ENCODE measurements around the gene FAM13A.
"Not testable (repeated sequence)": the region's sequence is repeated elsewhere in the genome, so short reads cannot be mapped to it uniquely, and the experiment has no call there.

FAM13A gene

DNA sequence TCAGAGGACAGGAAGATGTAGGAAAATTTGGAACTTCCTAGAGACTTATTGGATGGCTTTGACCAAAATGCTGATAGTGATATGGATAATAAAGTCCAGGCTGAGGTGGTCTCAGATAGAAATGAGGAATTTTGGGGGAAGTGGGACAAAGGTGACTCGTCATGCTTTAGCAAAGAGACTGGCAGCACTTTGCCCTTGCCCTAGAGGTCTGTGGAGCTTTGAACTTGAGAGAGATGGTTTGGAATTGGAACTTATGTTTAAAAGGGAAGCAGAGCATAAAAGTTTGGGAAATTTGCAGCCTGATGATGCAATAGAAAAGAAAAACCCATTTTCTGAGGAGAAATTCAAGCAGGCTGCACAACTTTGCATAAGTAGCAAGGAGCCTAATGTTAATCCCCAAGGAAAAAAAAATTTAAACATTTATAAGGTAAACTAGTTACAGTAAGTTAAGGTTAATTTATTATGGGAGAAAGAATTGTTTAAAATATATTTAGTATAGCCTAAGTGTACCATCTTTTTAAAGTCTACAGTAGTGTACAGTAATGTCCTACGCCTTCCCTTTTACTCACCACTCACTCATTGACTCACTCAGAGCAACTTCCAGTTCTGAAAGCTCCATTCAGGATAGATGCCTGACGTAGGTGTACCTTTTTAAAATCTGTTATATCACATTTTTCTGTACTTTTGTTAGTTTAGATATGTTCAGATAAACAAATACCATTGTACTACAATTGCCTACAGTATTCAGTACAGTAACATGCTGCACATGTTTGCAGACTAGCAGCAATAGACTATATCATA lies 101.2 kb downstream of the FAM13A start:
- no peak for DNase-seq

DNA sequence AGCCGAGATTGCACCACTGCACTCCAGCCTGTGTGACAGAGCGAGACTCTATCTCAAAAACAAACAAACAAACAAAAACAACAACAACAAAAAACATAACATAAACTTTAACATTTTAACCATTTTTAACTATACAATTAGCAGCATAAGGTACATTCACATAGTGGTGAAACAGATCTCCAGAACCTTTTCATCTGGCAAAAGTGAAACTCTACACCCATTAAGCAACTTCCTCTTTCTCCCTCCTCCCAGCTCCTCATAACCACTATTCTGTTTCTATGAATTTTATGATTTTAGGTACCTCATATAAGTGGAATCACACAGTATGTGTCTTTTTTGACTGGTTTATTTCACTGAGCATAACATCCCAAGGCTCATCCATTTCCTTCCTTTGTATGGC lies 103.6 kb downstream of the FAM13A start:
- no peak for DNase-seq

DNA sequence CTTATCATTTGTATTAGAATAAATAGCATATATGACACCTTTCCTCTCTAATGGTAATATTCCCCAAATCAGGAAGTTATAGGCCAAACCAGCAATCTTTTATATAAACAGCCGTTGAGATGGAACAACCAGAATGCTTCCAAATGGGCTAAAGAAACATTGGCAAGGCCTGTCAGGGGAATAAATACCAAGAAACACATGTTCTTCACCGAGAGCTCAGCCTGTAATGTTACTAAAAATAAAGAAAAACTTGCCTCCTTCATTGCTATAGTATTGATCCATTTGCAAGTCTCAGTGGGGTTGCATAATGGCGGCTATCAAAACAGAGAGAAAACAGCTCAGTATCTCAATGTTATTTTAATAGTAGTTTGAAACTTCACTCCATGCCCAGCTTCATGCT lies 104.9 kb downstream of the FAM13A start:
- no peak for DNase-seq

DNA sequence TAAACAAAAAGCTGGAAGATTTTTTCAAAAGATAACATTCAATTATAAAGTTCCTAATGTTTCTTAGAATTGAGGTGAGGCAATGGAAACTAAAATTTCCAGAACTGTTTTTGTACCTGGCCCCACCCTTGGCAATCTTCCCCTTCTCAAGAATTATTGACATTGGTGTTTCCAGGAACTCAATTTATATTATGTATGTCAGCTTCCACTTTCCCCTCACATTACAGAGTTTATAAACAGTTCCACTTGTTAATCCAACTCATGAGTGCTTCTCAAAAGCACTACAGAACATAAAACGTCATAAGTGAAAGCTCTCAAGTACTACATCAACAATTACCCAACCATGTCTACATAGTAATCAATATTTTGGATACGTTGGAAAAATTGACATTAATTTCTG lies 107.4 kb downstream of the FAM13A start:
- no peak for DNase-seq

DNA sequence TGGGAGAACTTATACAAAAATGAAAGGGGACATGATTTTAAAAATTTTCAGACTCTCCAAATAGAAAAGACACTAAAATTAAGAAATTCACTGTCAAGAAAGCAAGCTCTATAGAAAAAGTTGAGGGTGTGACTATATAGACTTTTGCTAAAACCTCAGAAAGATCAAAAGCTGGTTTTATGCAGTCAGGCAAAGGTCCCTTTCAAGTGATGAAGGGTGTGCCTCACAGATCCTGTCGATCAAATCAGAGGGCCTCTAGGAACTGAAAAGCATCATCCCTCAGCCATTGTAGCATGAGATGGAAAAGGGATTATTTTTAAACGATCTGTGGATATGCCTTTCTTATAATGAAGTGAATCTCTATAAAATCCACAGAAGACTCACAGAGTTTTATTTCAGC lies 116.5 kb downstream of the FAM13A start:
- no peak for DNase-seq

DNA sequence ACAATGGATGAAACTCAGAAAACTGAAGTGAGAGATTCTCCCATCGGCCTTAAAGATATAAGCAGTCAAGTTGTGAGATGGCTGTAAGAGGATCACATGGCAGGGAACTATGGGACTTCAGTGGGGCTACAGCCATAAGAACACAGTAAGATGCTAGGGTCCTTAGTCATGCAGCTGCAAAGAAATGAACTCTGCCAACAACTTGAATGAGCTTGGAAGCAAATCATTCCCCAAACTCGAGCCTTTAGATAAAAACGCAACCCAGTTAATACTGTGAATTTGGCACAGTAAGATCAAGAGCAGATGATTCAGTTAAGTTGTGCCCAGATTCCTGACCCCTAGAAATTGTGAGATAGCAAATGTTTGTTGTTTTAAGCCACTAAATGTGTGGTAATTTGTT lies 117.3 kb downstream of the FAM13A start:
- no peak for DNase-seq

DNA sequence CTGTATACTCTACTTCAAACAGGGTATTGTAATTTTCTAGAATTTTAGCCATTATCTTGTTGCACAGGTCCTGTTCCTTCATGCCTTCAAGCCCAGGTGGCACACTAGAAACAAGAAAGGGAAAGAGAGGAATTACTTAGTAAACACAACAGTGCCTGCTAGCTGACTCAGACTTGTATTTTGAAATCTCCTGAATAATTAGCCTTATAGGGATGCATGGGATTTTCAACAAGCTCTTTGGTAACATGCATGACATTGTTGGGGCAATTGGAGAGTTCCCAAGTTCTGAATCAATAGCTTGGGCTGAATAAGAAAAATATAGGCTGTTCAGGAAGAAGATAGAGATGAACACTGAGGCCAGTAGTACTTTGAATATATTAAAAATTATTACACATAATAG lies 118.8 kb downstream of the FAM13A start:
- no peak for DNase-seq

DNA sequence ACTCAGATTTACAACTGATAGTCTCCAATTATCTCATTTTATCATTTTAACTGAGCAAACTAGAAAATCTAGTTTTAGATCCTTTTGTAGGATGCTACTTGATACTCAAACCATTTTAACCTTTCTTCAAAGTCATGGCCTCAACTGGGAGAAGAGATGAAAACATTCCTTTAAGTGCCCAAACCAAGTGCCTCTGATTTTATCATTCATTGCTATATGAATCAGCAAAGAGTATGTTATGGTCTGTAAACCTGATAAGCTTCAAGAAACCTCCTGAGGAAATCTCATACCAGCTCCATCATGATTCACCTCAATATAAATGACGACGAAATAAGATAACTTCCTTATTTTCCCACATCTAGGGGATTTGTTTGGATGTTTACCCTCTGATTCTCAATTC lies 119.9 kb downstream of the FAM13A start:
- DNase-seq: no peak

DNA sequence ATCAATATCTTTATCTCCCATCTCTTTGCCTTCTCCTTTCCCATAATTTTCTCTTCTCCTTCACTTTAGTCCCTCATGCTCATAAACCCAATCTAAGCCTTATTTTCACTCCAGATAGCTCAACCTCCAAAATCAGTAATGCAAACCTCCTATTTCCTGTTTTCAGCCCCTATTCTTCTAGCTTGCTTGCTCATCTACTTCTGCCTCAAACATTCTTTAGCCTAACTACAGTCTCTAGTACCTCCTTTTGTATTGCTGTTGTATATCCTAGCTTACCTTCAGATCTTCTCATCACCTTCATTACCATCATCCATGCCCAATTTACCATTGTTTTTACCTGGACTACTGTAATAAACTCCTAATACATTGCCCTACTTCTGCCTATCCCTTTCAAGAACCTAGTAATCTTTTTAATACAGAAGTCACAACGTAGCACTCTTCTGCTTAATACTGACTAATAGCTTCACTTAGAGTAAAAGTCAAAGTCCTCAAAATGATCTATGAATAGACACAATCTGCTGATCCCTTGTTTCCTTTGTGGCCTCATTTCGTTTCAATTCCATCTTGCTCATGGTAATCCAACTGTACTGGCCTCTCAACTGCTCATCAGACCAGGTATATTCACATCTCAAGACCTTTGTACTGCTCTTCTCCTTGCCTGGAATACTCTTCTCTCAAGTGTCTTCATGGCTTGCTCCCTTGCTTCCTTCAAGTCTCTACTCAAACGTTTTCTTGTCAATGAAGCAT lies 123.4 kb downstream of the FAM13A start:
- DNase-seq: no peak

DNA sequence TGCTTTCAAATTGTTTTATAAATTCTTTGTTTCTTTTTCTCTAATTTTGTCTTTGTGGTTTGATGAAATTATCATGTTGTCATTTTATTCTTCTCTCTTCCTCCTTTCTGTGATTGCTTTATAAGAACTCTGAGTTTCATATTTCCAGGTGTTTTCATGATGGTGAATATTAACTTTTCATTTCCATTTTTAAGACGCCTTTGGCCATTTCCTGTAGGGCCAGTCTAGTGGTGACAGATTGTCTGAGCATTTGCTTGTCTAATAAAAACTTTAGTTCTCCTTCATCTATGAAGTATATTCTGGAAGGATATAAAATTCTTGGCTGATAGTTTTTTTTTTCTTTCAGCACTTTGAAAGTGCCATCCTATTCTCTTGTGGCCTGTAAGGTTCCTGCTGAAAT lies 128.1 kb downstream of the FAM13A start:
- DNase-seq: no peak

DNA sequence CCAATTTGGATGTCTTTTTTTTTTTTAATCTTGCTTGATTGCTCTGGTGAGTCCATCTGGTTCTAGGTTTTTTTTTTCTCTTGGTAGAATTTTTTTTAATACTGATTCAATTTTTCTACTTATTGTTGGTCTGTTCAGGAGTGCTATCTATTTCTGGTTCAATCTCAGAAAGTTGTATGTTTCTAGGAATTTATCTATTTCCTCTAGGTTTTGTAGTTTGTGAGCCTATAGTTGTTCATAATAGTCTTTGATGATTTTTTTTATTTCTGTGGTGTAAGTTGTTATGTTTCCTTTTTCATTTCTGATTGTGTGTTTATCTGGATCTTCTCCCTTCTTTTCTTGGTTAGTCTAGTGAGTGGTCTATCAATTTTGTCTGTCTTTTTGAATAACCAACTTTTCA lies 129.6 kb downstream of the FAM13A start:
- no peak for DNase-seq

DNA sequence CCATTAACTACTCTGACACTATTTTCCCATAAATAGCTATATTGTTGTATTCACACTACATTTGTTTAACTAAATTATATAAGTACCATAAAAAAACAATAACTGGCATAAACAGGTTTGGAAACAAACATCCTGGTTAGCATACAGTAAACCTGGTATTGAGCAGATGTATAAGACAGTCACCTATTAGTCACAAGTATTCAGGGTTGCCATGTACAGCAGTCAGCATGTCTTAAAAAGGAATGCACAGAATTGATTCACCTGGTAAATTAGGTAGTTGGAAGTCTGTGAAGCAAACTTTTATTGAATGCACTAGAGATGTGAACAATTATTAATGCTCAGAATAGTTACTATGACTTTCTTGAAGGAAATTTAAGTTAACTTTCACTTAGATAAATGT lies 137.9 kb downstream of the FAM13A start:
- DNase-seq: no peak

DNA sequence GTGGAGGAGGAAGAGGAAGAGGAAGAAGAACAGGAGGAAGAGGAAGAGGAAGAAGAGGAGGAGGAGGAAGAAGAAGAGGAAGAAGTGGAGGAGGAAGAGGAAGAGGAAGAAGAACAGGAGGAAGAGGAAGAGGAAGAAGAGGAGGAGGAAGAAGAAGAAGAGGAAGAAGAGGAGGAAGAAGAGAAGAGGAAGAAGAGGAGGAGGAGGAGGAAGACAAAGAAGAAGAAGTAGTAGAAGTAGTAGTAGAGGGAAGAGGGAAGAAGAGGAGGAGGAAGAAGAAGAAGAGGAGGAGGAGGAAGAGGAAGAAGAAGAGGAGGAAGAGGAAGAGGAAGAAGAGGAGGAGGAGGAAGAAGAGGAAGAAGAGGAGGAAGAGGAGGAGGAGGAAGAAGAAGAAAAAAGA lies 143.8 kb downstream of the FAM13A start:
- not testable (repeated sequence) for DNase-seq

DNA sequence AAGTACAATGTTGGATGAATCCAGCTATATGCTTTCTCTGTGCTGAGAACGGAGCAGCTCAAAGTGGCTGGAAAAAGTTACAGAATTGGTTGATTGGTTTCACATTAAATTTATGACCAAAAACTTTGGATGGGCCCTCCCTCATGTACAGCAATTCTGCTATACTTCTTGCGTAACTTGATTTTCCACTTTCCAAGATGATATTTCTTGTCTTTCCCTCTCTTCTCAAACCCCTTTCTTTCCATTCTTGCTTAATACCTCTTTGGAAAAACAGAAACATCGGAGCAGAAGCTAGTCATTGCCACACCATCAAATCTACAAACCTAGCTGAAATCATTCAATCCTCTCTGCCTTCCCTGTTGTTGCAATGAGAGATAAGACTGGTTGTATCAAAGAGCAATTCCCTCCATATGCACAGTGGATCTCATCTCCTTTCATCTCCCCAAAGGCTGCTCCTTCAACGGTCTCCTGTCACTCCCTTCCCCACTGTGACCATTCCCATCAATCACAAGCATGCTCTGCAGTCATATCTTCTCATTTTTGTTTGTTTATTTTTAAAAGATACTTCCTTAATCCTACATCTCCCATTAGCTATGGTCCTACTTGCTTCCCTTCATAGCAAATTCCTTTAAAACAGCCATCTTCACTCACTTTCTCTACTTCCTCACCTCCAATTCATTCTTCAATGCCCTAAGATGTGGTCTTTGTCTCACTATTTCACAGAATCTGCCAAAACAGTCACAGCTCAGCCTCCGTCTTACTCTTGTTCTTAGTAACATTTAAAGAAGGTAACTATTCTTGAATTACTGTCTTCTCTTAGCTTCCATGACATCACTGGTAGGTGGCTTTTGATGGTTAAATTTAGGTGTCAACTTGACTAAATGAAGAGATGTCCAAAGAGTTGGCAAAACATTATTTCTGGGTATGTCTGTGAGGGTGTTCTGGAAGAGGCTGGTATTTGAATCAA lies 145.5 kb downstream of the FAM13A start:
- DNase-seq: no peak

DNA sequence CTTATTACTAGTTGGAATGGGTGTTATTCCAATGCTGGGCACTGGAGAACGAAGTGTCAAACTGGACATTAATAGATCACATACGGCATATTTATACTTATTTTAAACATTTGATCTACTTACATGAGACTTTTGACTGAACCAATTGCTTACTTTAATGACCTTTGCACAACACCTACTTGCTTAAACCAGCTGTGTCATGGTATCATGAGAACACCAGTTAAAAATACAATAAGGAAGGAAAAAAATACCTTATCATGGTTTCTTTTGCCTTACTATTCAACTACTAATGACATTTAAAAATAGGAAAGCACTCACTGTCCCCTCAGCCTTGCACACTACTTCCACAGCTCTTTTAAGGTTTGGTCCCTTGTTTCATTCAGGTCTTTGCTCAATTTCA lies 146.9 kb downstream of the FAM13A start:
- DNase-seq: no peak

DNA sequence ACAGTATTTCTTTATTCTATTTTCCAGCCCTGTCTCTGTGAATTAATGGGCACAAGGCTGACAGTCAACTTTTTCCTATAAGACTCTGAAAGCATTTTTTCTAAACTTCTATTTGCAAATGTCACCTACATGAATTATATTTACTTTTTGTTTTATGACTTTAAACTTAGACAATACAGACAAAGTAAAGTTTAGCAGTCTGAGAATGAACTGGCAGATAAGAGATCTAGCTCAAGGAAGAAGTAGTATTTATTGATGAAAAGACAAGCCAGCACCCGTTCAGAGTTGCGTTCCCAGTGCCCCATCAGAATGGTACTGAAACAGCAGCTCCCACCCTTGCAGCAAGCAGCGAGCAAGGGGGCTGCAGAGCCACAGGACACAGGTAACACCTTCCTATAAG lies 148.5 kb downstream of the FAM13A start:
- no peak for DNase-seq

DNA sequence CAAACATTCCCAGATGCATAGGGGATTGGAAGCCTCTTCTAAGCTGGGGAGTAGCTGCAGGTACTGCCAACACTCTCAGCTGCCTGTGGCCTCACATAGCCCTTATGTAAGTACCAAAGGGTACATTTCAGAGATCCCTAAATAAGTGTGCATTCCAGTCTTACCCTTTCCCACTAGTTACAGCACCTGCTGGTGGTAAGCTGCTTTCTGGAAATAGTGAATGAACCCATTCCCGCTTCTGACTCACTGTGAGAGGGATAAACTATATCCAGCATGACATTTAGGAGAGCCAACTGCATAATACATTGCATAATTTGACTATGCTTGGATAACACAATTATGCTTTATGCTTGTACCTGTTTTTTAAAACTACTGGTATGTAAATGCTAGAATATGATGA lies 149.0 kb downstream of the FAM13A start:
- no peak for DNase-seq

DNA sequence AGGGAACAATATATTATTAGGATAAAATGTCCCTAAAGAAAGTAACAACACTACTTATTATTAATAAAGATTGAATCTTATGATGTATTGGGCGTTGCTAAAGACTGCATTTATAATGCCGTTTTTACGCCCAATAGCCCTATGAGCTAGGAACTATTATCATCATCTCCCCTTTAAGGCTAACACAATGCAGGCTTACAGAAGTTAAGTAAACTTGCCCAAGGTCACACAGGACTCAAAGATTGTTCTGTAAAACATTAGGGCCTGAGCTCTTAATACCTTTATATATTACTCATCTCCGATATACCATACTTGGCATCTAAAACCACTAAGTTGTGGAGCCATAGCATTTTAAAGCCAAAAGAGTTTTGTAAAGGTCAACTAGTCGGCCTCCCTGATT lies 149.5 kb downstream of the FAM13A start:
- DNase-seq: no peak

DNA sequence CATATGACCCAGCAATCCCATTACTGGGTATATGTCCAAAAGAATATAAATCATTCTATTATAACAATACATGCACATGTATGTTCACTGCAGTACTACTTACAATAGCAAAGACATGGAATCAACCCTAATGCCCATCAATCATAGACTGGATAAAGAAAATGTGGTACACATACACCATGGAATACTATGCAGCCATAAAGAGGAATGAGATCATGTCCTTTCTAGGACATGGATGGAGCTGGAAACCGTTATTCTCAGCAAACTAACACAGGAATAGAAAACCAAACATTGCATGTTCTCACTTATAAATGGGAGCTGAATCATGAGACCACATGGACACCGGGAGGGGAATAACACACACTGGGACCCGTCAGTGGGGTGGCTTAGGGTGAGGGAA lies 152.7 kb downstream of the FAM13A start:
- DNase-seq: not testable (repeated sequence)

DNA sequence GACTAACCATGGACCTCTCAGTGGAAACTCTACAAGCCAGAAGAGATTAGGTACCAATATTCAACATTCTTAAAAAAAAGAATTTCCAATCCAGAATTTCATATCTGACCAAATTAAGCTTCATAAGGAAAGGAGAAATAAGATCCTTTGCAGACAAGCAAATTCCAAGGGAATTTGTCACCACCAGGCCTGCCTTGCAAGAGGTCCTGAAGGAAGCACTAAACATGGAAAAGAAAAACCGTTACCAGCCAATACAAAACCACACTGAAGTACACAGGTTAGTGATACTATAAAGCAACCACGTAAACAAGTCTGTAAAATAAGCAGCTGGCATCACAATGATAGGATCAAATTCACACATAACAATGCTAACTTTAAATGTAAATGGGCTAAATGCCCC lies 156.6 kb downstream of the FAM13A start:
- no peak for DNase-seq

DNA sequence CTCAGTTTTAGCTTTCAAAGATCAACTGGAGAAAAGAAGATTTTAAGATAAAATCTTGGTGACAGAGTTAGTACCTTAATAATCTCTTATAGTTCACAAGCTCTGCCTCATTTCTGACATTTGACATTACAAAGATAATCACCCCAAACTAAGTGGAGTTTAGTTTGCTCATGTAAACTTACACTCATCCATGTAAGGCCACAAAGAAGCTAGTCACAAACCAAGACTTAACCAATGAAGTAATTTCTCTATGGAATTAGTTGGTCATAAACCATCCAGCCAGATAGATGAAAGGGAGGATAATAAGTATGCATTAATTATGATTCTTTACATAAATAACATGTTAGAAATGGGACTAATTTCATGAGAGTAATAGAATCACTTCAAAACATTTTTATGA lies 159.2 kb downstream of the FAM13A start:
- no peak for DNase-seq

DNA sequence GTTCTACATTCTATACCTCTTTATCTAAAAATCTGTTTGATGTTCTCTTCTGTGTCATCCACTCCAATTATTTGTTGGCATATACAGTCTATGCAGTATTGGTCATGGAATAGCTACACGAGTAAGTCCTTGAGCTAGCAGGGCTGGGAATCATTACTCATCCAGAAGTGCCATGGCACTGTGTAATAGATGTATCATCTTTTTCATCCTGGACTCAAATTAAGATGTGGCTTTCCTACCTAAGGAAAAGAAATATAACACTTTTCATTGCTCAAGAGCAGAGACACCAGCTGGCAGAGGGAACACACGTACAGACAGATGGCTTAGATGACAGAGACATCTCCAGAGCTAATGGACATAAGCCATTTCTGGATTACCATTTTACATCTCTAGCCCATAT lies 159.8 kb downstream of the FAM13A start:
- no peak for DNase-seq

DNA sequence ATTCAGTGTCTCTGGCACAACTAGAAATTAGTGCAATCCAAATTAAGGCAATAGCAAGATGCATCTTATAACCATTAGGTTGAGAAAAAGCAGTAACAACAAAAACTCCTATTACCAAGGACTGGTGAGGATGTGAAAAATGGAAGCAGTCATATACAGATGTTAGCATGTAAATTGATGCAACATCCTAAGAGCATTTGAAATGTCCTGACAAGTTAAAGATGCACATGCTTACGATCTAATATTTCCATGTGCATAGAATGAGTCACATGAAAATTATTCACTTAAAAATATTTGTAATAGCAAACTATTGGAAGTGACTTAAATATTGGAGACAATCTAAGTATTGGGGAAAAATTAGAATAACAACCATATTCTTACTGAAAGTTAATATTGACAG lies 163.0 kb downstream of the FAM13A start:
- DNase-seq: no peak

DNA sequence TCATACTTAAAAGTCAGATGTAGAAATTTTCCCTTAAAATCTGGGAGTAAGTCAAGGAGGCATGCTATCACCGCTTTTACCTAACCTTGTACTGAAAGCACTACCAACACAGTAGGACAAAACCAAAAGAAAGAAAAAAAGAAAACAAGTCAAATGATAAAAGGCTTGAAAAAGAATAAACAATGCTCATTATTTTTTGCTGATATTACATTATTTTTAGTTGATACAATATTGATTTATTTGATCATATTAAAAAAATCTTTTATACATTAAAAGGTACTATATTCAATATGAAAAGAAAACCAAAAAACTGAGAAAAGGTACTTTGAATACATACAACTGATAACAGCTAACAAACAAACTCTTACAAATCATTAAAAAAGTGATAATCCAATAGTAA lies 164.3 kb downstream of the FAM13A start:
- no peak for DNase-seq
